ENCODE data around the gene FBXL22.
"Not testable (repeated sequence)": the region's sequence is repeated elsewhere in the genome, so short reads cannot be mapped to it uniquely, and the experiment has no call there.

FBXL22 gene

GRCh38 chr15:63611177-63611576, 14.0 kb downstream of the FBXL22 start:
- DNase-seq, result peak in 15 of 56 donors; percentile 23 to 62 (median 46)

GRCh38 chr15:63612300-63612699, 15.1 kb downstream of the FBXL22 start:
- DNase-seq, result peak in 2 of 56 donors; percentile 14 to 37

- DNase-seq, result no peak
Observed at GRCh38 chr15:63615935-63616334, 18.7 kb downstream of the FBXL22 start.

GRCh38 chr15:63617147-63617546, 20.0 kb downstream of the FBXL22 start:
- DNase-seq, result not testable (repeated sequence)

GRCh38 chr15:63617627-63618026, 20.4 kb downstream of the FBXL22 start:
- not testable (repeated sequence) for DNase-seq

- not testable (repeated sequence) for DNase-seq
Observed at GRCh38 chr15:63620760-63621159, 23.6 kb downstream of the FBXL22 start.

- no peak for DNase-seq
Observed at GRCh38 chr15:63623232-63623969, 26.2 kb downstream of the FBXL22 start.

GRCh38 chr15:63626955-63627354, 29.8 kb downstream of the FBXL22 start:
- no peak for DNase-seq

- DNase-seq, result peak in 23 of 56 donors; percentile 17 to 74 (median 45)
Observed at GRCh38 chr15:63628123-63628822, 31.1 kb downstream of the FBXL22 start.

- peak in 2 of 56 donors; percentile 11 to 12 for DNase-seq
Observed at GRCh38 chr15:63630036-63630751, 33.0 kb downstream of the FBXL22 start.

- DNase-seq, result no peak
Observed at GRCh38 chr15:63633312-63633711, 36.1 kb downstream of the FBXL22 start.

GRCh38 chr15:63634154-63634553, 37.0 kb downstream of the FBXL22 start:
- no peak for DNase-seq

- DNase-seq, result no peak
Observed at GRCh38 chr15:63636518-63637061, 39.4 kb downstream of the FBXL22 start.

- DNase-seq, result no peak
Observed at GRCh38 chr15:63638839-63639238, 41.7 kb downstream of the FBXL22 start.

GRCh38 chr15:63640146-63640545, 43.0 kb downstream of the FBXL22 start:
- no peak for DNase-seq
